Measurements from ENCODE around the gene CCKAR. TPM values are rescaled to one million over a fixed set of nuclear protein-coding genes. Genes with fewer than 3 reads are reported as not detected.

The CCKAR gene
- total and polyA plus RNA-seq, 10 of the 15 experiments (the other 5 are each of a cell fraction or from before 2014, with no cell fraction given): not detected

- no peak for ATAC-seq
- in situ Hi-C loops (cut with MboI) (no loop called here), intact Hi-C loops (cut with micrococcal nuclease; ENCODE audit: unreplicated experiment) (no loop called here)
- SMC1A ChIA-PET (ENCODE audit: uncharacterized antibody, unreplicated experiment): no interaction called here
- no peaks in the 10 kb centered on the region for H3K79me2 ChIP-seq (ENCODE audit: control insufficient read depth, insufficient read depth, low read length)
- H3K36me3 ChIP-seq (ENCODE audit: control insufficient read depth in 2 of 2, insufficient read depth in 2 of 2, low read length in 1 of 2): no peaks in the 10 kb centered on the region
- no TSS peak for BruUV-seq (replicated peaks)
- no peaks in the 10 kb centered on the region for H4K20me1 ChIP-seq (ENCODE audit: control insufficient read depth, insufficient read depth)
- WGBS (ENCODE audit: insufficient coverage, insufficient replicate concordance, low lambda C conversion rate, missing lambda C conversion rate): 24% methylated on average over 7 of the region's 7 CpGs
- peaks cover 0 to 1% of the 10 kb centered on the region in 2 experiments; a peak in 3 of 4 replicates for H3K27me3 ChIP-seq (replicated peaks in 1 of 2; ENCODE audit: control insufficient read depth in 2 of 2, insufficient read depth in 2 of 2, low read length in 1 of 2)
- FAIRE-seq: no peak
- no peak for DNase-seq (ENCODE audit: low read depth, low spot score)
- no peaks in the 10 kb centered on the region for H3K9me3 ChIP-seq (replicated peaks; ENCODE audit: control insufficient read depth, insufficient read depth, low read length)
- H2AFZ ChIP-seq (ENCODE audit: control insufficient read depth, low read depth, low read length): no peak overlapping the region
- H3K4me1 ChIP-seq (ENCODE audit: control insufficient read depth, insufficient read depth, low read length): no peaks in the 10 kb centered on the region
- H3K4me3 ChIP-seq: no peak overlapping the region
- no peak overlapping the region for H3K9ac ChIP-seq (ENCODE audit: control insufficient read depth, insufficient read depth, low read length)
- H3K4me2 ChIP-seq (ENCODE audit: control insufficient read depth, insufficient read depth): no peak overlapping the region
- TF ChIP-seq MYB (IDR thresholded peaks at IDR 0.05; ENCODE audit: borderline replicate concordance, low read depth, low read length): no peak
- RAD21 ChIA-PET (ENCODE audit: unreplicated experiment): no interaction called here
- POLR2A ChIA-PET: no interaction called here
- H3K27ac ChIP-seq (ENCODE audit: control insufficient read depth, insufficient read depth): no peak overlapping the region
- CTCF ChIA-PET: no interaction called here
These were observed 30.6 kb upstream of the CCKAR start for GRCh38 chr4:26520728-26521450.

DNA sequence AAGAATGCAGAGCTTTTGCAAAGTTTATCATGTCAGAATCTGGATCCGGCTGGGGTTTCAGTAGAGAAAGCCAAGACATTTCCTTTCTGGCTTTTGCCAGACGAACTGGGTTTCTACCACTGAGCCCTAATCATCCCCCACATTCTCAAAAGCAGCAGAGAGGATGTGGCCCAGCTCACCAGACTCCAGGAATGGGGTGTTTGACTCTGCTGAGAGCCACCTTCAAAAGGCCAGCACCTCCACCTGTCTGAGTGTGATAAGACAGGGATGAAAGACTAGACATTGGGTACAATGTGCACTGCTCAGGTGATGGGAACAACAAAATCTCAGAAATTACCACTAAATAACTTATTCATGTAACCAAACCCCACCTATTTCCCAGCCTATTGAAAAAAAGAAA, 25.7 kb upstream of the CCKAR start:
- ChIA-PET RAD21 (ENCODE audit: unreplicated experiment) (no interaction called here), SMC1A (ENCODE audit: uncharacterized antibody, unreplicated experiment) (no interaction called here), CTCF (no interaction called here), POLR2A (no interaction called here)
- BruUV-seq (replicated peaks): no TSS peak
- in situ Hi-C loops (cut with MboI): no loop called here
- Histone ChIP-seq H3K79me2 (ENCODE audit: control insufficient read depth, insufficient read depth, low read length) (no peaks in the 10 kb centered on the region), H3K4me1 (ENCODE audit: control insufficient read depth, insufficient read depth, low read length) (no peaks in the 10 kb centered on the region), H4K20me1 (ENCODE audit: control insufficient read depth, insufficient read depth) (no peaks in the 10 kb centered on the region), H3K9me3 (replicated peaks; ENCODE audit: control insufficient read depth, insufficient read depth, low read length) (no peaks in the 10 kb centered on the region), H3K27ac (ENCODE audit: control insufficient read depth, insufficient read depth) (no peak overlapping the region), H3K4me3 (no peak overlapping the region), H3K9ac (ENCODE audit: control insufficient read depth, insufficient read depth, low read length) (no peak overlapping the region), H3K27me3 (replicated peaks in 1 of 2; ENCODE audit: control insufficient read depth in 2 of 2, insufficient read depth in 2 of 2, low read length in 1 of 2) (peaks cover 0 to 1% of the 10 kb centered on the region in 2 experiments; a peak in 2 of 4 replicates), H3K4me2 (ENCODE audit: control insufficient read depth, insufficient read depth) (no peak overlapping the region), H3K36me3 (ENCODE audit: control insufficient read depth in 2 of 2, insufficient read depth in 2 of 2, low read length in 1 of 2) (no peaks in the 10 kb centered on the region), H2AFZ (ENCODE audit: control insufficient read depth, low read depth, low read length) (no peak overlapping the region)
- FAIRE-seq (no peak), ATAC-seq (no peak), DNase-seq (ENCODE audit: low read depth, low spot score) (no peak)
- 49% methylated on average over 2 of the region's 2 CpGs for WGBS (ENCODE audit: insufficient coverage, insufficient replicate concordance, low lambda C conversion rate, missing lambda C conversion rate)
- intact Hi-C loops (cut with micrococcal nuclease; ENCODE audit: unreplicated experiment): no loop called here
- TF ChIP-seq IRF4 (IDR thresholded peaks at IDR 0.05; ENCODE audit: low read depth, low read length) (no peak), TCF3 (IDR thresholded peaks at IDR 0.05; ENCODE audit: borderline replicate concordance, insufficient read depth, low read depth, low read length) (no peak), BHLHE40 (IDR thresholded peaks at IDR 0.05; ENCODE audit: borderline replicate concordance in 1 of 2, low read depth in 2 of 2, low read length in 1 of 2) (no peak), IKZF1 (conservative IDR thresholded peaks at IDR 0.05) (no peak), E4F1 (IDR thresholded peaks at IDR 0.05; ENCODE audit: borderline replicate concordance, partially characterized antibody) (no peak), LARP7 (IDR thresholded peaks at IDR 0.05) (no peak), ZBTB40 (IDR thresholded peaks at IDR 0.05; ENCODE audit: borderline replicate concordance) (no peak), RAD21 (IDR thresholded peaks at IDR 0.05; ENCODE audit: insufficient read depth, low read depth, low read length) (no peak), MEF2B (IDR thresholded peaks at IDR 0.05; ENCODE audit: partially characterized antibody, poor library complexity, severe bottlenecking) (no peak)

All from GM12878 (cell line).